ENCODE results near the gene RNF13. TPM values are rescaled to one million over a fixed set of nuclear protein-coding genes. Genes with fewer than 3 reads are reported as not detected.
"Not testable (repeated sequence)": the region's sequence is repeated elsewhere in the genome, so short reads cannot be mapped to it uniquely, and the experiment has no call there.

RNF13 gene
- total RNA-seq, 1 donor from 2014 or later = 173 TPM

- DNase-seq (ENCODE audit: low spot score) = no peak
- intact Hi-C loops (cut with DNase I) = no loop called here
- peak; percentile 95 for ATAC-seq
These were observed 121.5 kb downstream of the RNF13 start for GRCh38 chr3:149934524-149934923.

- ATAC-seq (peak; percentile 61), DNase-seq (ENCODE audit: low spot score) (no peak)
- intact Hi-C loops (cut with DNase I) = no loop called here
These were observed 123.8 kb downstream of the RNF13 start for GRCh38 chr3:149936812-149937230.

- ATAC-seq; intact Hi-C loops (cut with DNase I); DNase-seq (ENCODE audit: low spot score): not testable (repeated sequence)
These were observed 125.5 kb downstream of the RNF13 start for GRCh38 chr3:149938392-149939055.

- ATAC-seq (no peak), DNase-seq (ENCODE audit: low spot score) (no peak)
- intact Hi-C loops (cut with DNase I) = no loop called here
These were observed 128.2 kb downstream of the RNF13 start for GRCh38 chr3:149941186-149941585.

DNA sequence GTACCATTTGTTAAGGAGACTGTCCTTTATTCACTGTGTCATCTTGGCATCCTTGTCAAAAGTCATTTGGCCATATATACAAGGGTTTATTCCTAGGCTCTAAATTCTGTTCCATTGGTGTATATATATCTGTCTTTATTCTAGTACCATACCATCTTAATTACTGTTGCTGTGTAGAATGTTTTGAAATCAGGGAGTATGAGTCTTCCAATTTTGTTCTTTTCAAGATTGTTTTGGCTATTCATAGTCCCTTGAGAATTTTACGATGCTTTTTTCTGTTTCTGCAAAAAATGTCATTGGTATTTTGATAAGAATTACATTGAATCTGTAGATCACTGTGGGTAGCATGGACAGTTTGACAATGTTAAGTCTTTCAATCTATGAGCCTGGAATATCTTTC, 128.9 kb downstream of the RNF13 start:
- ATAC-seq = no peak
- intact Hi-C loops (cut with DNase I) = no loop called here
- DNase-seq (ENCODE audit: low spot score) = no peak

DNA sequence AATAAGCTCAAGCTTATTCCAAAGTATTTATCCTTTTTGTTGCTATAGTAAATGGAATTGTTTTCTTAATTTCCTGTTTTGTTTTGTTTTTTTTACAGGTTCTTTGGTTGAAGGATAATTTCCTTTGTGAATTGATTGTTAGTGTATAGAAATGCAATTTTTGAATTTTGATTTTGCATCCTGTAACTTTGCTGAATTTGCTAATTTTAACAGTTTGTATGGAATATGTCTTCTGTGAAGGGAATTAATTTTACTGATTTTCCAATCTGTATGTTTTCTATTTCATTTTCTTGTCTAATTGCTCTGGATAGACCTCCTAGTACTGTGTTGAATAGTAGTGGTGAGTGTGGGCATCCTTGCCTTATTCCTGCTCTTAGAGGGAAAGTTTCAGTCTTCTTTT, 129.4 kb downstream of the RNF13 start:
- DNase-seq (ENCODE audit: low spot score) = no peak
- intact Hi-C loops (cut with DNase I) = no loop called here
- ATAC-seq = no peak

DNA sequence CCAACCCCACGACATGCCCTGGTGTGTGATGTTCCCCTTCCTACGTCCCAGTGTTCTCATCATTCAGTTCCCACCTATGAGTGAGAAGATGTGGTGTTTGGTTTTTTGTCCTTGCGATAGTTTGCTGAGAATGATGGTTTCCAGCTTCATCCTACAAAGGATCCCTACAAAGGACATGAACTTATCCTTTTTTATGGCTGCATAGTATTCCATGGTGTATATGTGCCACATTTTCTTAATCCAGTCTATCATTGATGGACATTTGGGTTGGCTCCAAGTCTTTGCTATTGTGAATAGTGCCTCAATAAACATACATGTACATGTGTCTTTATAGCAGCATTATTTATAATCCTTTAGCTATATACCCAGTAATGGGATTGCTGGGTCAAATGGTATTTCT, 131.0 kb downstream of the RNF13 start:
- DNase-seq (ENCODE audit: low spot score); intact Hi-C loops (cut with DNase I); ATAC-seq: not testable (repeated sequence)

GRCh38 chr3:149947231-149947630, 134.2 kb downstream of the RNF13 start:
- intact Hi-C loops (cut with DNase I) = no loop called here
- no peak for ATAC-seq

DNA sequence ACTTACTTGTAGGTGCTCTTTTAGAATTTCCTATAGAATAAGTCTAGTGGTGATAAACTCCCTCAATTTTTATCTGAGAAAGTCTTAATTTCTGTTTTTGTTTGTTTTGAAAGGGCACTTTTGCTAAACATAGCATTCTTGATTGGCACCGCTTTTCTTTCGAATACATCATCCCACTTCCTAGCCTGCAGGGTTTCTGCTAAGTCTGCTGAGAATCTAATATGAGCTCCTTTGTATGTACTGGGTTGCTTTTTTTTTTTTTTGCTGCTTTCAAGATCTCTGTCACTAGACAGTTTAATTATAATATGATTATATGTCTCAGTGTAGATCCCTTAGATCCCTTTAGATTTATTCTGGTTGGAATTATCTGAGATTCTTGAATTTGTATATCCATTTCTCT, 136.2 kb downstream of the RNF13 start:
- DNase-seq (ENCODE audit: low spot score) (no peak), ATAC-seq (no peak)
- intact Hi-C loops (cut with DNase I) = no loop called here

More at GRCh38 chr3:149947231-149947630, 134.2 kb downstream of the RNF13 start:
- no peak for DNase-seq (ENCODE audit: low spot score)

GRCh38 chr3:149954812-149955211, 141.8 kb downstream of the RNF13 start:
- ATAC-seq (no peak), DNase-seq (ENCODE audit: low spot score) (no peak)
- intact Hi-C loops (cut with DNase I) = loop anchor here (5.0 kb wide), 1 partner anchor 518 kb away; no protein-coding TSS in a partner anchor

DNA sequence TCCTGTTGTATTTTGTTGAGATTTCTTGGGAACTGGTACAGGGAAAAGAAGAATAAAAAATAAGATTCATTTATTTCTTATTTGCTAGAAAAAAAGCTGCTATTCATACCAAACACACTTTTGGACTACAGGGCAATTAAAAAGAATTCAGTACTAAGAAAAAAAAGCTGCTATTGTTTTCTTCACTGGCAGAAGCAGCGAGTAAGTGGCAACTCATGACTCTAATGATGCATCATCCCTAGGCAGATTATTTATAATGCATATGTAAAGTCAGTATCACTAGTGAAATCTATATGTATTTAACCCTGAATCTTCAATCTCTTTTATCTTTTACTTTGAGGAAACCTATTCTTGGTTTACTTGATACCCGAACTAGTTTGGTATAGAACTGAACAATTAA, 142.4 kb downstream of the RNF13 start:
- ATAC-seq = no peak
- intact Hi-C loops (cut with DNase I) = loop anchor here (5.0 kb wide), 1 partner anchor 518 kb away; no protein-coding TSS in a partner anchor
- DNase-seq (ENCODE audit: low spot score) = no peak

DNA sequence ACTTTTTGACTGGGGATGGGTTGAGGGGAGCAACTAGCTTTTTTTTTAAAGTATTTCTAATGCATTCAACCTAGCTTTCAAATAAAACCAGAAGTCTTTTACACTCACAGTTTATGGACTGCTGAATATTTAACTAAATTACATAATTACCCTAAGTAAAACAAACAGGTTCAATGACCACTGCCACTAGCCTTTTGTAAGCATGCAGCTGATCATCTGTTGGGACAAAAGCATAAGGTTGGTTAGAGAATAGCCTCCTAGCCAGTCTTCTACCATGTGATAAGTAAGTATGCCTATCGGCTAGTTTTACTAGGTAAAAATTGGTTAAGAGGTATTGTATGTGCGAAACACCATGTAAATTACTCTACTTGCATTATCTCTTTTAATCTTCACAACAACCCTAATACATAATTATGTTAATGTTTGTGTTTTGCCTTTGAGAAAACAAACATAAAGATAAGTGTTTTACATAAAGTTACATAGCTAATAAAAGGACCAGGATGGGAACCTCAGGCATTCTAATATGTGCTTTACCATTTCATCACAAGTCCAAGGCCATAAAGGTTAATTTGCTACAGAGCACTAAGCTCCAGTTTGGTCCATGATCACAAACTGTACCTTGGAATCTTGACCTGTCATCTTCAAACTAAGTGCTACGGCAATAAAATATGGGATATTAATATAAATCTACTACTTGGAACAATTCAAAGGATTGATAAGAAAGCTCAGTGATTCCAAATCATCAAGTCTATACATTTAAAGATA, 144.5 kb downstream of the RNF13 start:
- intact Hi-C loops (cut with DNase I) = loop anchor here (5.0 kb wide), 1 partner anchor 520 kb away; no protein-coding TSS in a partner anchor
- DNase-seq (ENCODE audit: low spot score) = no peak
- ATAC-seq = no peak

DNA sequence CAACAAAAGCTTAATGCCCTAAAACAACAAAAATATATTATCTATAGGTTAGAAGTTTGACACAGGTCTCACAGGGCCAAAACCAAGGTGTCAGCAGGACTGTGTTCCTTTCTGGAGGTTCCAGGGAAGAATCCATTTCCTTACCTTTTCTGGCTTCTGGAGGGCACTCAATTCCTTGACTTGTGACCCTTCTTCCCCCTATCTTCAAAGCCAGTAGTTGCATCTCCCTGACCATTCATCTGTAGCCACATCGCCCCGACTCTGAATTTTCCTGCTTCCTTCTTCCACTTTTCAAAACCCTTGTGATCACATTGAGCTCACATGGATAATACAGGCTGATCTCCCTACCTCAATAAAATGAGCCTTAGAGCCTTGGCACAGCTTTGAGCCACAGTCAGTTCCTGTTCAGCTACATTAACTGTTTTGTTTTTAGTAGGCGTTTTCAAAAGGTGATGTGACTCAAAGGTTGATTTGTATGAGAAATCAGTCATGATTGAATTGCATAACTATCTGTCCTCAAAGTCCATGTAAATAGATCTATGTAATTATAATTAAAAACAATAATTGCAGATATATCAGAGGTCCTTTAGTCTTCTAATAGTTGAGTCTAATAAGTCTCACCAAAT, 145.3 kb downstream of the RNF13 start:
- DNase-seq (ENCODE audit: low spot score) (no peak), ATAC-seq (no peak)
- intact Hi-C loops (cut with DNase I) = loop anchor here (5.0 kb wide), 1 partner anchor 521 kb away; no protein-coding TSS in a partner anchor

DNA sequence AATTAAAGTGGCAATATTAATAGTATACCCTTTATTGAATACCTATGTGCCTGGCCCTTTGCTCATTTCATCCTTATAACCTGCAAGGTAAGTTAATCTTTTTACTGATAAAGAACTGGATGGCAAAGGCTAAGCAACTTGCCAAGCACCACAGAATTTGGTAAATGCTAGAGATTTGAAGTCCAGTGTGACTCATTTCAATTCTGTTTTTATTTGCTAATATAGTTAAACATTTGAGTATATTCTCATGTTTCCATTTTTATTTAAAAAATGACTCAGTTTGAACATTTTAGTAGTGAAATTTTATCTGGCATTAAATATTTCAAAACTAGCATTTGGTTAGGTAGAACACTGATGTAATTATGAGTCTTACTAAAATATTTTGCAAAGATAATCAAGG, 146.4 kb downstream of the RNF13 start:
- no peak for DNase-seq (ENCODE audit: low spot score)
- intact Hi-C loops (cut with DNase I) = loop anchor here (5.0 kb wide), 1 partner anchor 522 kb away; no protein-coding TSS in a partner anchor
- no peak for ATAC-seq

- intact Hi-C loops (cut with DNase I) = no loop called here
- ATAC-seq = no peak
- no peak for DNase-seq (ENCODE audit: low spot score)
These were observed 150.5 kb downstream of the RNF13 start for GRCh38 chr3:149963485-149963884.

DNA sequence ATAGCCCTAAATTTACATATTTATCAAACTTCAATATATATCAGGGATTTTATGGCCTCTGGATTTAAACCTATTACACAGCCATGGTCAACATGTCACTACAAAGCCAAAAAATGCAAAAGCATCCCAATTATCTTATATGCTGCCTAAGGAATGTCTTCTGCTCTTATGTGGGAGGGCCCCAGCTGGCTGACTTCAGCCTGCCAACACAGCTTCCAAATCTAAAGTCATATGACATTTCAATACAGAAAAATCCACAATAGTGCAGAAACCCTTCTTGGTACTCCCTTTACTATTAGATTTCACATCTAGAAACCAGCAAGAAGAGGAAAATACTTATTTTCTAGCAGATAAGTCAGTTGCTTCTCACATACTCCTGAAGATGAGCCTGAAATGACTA, 151.3 kb downstream of the RNF13 start:
- no peak for ATAC-seq
- intact Hi-C loops (cut with DNase I) = no loop called here
- DNase-seq (ENCODE audit: low spot score) = no peak

- intact Hi-C loops (cut with DNase I) = no loop called here
- DNase-seq (ENCODE audit: low spot score) = no peak
- ATAC-seq = no peak
These were observed 152.3 kb downstream of the RNF13 start for GRCh38 chr3:149965278-149965677.

GRCh38 chr3:149967086-149967685, 154.2 kb downstream of the RNF13 start:
- DNase-seq (ENCODE audit: low spot score) = no peak
- ATAC-seq = no peak
- intact Hi-C loops (cut with DNase I) = no loop called here

GRCh38 chr3:149968216-149968615, 155.2 kb downstream of the RNF13 start:
- no peak for ATAC-seq
- DNase-seq (ENCODE audit: low spot score) = no peak
- intact Hi-C loops (cut with DNase I) = no loop called here
